HG03159 (cell line): ENCODE data around the gene DACT2.
"Not testable (repeated sequence)": the region's sequence is repeated elsewhere in the genome, so short reads cannot be mapped to it uniquely, and the experiment has no call there.

Experiments
- ATAC-seq: cut with Tn5 transposase; IDR thresholded peaks from one replicate; pipeline ENCODE4 v1.9.1; 2021; ENCODE audit warnings: mild to moderate bottlenecking, moderate library complexity; ENCODE audit not compliant: unreplicated experiment

The DACT2 gene

DNA sequence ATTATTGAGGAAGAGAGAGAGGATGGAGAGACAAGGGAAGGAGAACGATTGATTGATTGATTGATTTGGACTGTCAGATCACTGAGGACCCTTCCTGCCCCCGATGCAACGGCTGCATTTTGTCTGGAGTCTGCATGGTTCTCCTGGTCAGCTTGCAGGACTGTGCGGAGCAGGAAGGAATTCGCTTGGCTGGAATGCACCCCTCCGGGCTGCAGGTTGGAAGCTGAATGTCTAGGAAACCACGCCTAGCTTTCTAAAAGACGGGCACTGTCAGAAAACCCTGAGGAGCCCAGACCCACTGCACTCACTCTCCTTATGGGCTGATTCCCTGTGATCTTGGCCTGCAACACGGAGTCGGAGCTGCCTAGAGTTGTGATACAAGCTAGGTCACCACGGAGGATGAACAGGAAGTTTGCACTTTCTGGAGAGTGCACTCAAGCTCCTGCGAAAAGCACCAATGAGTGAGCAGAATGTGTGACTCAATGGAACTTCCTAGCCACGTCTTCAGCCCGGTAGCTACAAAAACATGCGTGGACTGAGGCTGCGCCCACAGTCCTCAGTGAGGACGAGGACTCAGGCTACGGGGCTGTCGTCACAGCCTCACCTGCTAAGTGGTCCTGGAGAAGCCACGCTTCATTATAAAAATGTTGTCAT, 14.4 kb downstream of the DACT2 start:
- no peak for ATAC-seq

DNA sequence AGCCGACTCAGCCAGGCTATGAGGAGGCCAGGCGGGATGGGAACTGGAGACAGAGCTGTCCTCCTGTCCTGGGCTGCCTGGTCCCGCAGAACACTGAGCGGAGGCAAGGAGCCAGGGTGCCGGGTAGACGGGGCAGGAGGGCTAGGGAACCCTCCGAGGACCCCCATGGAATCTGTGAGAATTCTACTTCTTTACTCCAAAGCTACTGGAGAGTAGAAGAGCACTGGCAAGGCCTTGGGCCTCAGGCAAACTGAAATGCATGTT, 14.9 kb downstream of the DACT2 start:
- no peak for ATAC-seq

DNA sequence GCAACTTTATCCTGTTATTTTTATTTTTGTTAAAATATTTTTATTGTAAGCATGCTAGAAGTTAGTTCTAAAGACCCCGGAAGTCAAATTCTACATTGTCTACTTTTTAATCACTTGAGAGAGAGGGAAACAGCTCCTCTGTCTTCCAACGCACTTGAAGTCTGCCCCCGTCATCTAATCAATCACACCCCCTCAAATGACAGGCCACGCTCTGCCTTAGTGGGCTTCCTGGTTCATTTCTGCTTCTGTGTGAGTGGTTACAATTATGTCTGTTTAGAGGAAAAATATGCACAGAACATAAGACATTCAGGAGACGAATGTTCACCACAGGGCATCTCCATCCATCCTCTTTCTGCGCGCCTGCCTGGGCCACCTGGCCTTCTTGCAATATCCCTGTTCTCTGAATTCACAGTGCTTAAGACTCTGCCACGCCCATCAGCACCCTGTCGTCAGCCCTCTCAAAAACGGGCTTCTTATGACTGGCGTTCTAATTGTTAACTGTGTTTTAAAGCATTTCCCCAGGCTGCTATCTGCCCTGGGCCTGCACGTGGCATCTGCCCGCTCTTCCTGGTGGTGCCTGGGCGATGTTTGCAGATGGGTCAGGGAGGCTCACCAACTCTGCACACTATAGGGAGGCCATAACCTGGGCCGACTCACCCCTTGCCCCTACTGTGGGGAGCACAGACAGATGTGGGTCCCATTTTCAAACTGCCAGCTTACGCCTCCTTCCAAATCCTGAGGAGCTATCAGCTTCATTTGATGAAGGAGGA, 15.4 kb downstream of the DACT2 start:
- no peak for ATAC-seq

DNA sequence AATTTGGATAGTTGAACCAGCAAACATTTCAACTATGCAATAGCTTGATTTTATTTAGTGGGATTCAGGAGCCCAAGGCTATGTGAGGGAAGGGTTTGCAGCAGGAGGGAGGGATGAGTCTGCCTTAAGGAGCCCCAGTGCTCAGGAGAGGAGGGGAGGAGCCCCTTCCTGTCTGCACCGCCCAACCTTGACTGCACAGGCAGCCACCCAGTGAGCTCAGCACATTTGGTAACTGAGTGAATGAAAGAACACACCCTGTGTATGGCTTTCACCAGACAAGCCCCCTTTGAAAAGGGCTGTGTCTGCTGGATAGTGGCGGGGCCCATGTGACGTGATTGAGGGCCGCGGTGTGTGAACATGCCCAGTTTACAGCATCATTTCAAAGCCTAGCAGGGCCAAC, 17.0 kb downstream of the DACT2 start:
- no peak for ATAC-seq

DNA sequence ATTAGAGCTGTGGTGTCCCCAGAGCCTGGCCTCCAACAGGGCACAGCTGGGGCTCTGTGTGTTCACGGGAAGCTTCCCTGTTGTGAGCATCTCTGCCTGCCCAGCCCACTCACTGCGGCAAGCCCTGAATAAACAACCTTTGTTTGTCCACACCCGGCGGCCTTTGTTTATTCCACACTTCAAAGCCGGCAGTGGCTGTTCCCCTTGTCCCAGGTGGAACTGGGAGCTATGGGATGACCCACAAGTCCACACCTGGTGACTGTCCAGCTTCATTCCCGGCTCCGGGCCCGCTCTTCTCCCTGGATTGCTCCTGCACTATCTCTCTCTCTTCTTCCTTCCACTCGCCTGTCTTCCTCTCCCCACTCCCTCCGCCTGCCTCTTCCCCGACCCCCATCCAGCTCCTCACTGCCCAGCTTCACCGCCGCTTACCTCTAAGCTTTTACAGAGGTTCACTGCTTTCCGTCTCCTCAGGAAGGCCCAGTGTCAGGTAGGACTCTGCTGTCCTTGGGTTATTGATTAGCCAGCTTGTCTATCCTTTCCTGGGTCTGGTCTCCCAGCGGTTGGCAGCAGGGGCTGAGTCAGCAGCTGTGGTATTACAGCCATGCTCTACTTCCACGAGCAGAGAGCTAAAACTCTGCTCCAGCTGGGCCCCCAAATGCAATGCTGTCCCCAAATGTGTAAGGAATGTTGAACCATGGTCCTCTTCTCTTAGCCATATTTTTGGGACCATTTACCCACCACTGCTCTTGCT, 17.8 kb downstream of the DACT2 start:
- ATAC-seq: no peak

DNA sequence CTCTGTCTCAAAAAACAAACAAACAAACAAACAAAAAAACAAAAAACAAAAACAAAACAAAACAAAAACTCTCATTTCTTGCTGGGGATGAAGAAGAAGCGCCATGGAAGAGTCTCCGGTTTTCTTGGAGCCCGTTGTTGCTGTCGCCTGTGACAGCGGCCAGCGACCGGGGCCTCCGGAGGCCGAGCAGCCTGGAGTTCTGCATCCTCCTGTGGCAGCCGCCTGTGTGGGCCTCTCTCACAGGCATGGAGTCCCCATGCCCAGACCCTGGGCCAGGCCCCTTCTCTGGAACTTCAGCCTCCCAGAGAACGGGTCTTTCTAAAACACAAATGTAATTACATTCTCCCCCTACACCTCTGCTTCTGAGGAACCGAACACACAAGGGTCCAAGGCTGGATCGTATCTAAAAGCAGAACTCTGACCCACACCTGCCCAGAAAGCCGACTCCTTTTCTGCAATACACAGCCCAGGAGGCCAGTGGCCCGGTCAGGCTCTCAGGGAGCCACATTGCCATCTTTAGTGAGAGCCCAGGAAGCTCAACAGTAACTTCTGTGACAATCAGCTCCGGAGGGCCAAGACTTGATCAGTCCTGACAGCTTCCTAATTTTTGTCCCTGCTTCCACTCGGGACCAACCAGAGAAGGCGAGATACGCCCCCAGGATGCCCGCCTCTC, 18.5 kb downstream of the DACT2 start:
- ATAC-seq: no peak

DNA sequence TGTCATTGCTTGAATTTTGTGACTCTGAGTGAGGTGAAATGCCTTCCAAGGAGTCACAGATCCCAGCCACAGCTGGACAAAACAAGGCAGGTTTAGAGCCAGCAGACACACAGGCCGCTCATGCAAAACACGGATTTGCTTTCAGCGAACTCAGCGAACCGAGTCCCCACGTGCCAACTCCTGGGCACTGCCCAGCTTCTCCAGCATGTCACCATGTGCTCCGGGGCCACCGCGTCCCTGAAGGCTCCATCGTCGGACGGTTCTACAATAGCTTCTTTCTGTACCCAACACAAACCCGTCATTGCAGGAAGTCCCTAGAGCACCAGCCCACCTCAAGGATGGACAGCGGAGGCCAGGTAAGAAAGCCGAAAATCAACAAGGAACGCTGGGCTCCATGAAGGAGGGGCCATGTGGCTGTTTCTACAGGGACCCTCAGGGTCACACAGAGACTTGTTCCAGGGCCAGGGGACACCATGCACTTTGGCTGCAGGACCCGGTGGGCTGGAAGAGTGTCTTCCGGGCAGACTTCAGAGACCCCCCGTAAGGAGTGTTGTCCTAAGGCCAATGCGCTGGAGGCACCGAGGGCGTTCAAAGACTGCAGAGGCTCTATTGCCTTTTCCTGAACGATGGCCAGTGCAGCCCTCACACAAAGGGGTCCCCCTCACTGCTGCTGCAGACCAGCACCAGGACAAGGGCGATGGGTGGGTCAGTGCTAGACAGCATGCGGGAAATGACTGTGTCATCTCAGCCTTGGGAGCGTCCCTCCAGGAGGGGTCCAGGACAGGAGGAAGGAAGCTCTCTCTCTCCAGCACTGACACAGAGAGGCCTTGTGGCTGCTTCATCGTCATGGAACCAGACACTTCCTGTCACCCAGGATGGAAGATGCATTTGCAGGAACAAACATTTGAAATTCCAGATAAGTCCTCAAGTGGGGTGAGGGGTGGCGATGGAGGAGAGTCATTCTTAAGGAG, 19.8 kb downstream of the DACT2 start:
- no peak for ATAC-seq

DNA sequence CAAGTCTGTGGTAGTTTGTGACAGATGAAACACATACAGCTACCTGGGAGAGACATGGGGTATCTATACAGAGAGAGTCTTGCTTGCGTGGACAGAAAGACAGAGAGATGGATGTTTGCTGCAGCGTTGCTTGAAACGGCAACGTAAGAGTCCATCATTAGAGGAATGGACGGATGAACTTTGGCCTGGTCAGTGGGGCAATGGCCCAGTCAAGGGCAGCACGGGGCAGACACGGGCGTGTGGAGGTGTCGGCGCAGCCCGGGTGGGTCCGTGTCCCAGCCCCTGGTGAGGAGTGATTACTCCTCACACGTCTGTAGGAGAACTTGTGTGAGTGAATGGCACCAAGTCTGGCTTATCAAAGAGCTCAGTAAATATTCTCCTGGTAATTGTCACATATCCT, 21.9 kb downstream of the DACT2 start:
- ATAC-seq: no peak

DNA sequence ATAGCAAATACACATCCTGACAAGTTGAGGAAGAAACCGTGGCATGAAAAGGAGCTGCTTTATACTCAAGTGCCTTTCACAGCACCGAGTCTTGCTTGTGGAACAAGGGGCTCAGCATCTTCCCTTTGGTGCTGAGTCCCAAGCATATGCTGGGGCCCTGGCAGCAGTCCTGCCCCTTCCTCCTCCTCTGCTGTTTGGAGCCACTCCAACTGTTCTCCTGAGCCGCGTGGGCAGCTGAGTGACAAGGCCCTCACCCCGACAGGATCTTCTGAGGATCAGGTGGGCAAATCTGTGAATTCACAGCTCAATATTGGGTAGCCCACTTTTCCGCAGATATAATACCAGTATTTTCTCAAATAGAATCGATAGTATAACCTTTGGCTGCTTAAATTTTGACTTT, 24.7 kb downstream of the DACT2 start:
- no peak for ATAC-seq

DNA sequence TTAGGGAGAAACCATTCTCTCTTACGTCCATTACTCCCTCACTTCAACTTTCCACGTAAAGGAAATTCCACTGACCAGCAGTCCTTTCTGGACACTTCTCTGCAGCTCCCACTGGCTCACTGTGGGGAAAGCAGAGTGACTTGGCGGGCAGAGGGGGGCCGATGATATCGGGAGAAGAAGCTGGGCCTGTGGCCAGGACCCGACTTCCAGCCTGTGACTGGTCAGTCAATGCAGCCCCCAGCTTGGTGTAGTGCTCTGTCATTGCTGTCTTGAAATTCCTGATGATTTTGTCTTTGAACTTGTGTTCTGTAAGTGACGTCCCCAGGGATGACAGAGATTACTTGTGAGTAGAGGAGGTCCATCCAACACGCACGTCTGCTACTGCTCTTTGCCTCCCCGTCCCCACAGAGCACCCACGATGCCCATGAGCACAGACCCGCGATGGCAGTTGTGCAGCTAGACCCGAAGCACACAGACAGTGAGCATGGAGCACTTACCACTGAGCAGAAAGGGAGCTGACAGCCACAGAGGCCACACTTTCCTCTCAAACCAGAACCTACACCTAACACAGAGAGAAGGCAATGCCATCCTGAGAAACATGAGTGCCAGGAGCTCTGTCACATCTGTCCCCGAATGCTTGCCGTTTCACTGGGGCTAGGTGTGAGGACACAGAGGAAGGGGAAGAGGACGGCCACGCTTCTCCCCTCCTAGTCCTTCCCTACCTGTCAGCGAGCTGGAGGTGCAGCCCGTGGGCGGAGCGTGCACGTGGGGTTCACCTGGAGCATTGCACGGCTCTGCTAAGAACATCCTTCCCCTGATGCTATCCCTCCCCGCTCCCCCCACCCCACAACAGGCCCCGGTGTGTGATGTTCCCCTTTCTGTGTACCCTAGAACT, 25.7 kb downstream of the DACT2 start:
- no peak for ATAC-seq

DNA sequence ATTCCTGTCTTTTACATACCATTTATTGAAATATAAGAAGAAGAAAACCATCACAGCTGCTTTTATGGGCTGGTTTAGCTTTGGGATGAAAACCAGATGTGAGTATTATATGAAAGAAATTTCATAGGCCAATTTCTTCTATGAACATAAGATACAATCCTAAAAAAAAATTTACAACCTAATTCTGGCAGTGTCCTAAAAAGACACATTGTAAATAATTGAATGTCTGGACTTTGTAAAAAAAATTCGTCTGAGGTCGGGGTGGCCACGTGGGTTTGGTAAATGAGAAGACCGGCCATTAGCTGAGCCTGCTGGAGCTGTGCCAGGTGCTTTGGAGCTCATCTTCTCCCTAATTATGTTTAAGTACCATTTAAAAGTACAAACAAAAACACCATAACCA, 26.8 kb downstream of the DACT2 start:
- ATAC-seq: no peak

DNA sequence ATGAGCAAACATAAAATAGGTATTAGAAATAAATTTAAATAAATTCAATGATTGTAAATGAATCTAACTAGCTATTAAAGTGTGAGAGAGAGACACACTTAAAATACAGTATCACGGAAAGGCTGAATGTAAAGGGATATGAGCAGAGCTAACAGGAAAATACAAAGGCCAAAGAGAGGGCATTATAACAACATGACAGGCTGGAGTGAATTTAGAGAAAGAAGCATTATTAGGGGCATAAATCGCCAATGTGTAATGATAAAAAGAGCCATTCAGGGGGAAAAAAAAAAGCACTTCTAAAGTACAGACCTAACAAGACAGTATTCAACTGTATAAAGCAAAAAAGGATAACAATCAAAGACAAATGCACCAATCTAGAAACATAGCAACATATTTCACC, 28.1 kb downstream of the DACT2 start:
- no peak for ATAC-seq

DNA sequence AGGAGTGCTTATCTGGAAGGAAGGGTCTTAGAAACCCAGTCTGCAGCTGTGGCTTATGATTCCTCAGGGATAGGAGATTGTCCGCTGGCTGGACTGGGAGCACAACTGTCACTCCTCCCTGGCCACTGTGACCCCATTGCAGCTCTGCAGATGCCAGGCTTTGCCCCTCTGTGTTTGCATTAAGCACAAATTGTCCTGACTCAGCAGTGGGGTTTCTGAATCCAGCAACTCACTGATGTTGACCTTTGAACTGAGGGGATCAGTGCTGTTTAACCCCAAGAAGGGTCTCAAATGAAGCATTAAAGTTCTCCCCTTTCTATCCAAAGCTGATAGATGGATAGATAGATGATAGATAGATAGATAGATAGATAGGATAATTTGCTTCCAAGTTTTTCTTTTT, 29.5 kb downstream of the DACT2 start:
- no peak for ATAC-seq

DNA sequence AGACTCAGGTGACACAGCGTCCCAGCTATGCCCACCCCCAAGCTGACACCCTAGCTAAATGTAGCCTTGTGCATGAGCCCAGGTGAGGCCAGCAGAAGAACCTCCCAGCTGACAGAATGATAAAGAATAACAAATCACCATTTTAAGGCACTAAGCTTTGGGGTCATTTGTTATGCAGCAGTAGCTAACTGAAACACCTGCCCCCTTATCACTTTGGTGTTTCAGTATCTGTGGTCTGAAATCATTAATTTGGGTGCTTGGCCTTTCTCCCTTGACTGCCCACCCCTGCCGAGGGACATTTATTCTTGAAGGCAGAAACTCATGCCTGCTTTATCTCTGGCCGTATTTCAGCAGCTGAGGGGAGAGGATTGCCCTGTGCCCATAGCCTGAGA, 30.0 kb downstream of the DACT2 start:
- ATAC-seq: no peak

DNA sequence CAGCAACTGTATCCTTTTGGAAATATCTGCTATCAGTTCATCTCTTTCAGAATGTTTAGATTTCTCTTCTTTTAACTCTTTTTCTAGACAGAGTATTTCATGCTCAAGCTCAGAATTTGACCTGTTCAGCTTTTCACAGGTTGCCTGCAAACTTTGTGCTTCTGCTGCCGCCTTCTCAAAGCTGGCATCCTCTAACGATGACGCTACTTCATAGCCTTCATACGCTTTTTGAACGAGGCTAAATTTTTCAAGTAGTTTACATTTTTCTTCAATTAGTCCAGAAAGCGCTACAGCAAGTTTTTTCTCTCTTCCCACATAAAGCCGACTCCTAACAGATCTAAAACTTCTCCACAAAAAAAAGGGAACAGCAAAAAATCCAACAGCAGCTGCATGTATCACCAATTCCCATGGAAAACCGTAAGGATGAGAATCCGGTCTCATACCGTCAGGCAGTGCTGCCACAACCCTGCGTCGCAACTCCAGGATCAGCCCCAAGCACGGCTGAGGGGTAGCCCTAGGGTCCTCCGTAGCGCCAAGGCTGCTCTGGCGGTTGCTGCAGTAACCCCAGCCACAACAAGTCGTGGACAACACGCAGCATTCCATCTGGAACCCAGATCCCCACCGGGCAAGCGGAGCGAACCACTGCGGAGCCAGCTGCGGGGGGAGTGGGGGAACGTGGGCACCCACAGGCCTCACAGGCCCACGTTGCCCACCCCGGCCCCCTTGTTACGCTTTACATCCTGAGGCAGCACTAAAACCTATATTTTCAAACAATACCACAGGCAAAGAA, 30.6 kb downstream of the DACT2 start:
- ATAC-seq: no peak

DNA sequence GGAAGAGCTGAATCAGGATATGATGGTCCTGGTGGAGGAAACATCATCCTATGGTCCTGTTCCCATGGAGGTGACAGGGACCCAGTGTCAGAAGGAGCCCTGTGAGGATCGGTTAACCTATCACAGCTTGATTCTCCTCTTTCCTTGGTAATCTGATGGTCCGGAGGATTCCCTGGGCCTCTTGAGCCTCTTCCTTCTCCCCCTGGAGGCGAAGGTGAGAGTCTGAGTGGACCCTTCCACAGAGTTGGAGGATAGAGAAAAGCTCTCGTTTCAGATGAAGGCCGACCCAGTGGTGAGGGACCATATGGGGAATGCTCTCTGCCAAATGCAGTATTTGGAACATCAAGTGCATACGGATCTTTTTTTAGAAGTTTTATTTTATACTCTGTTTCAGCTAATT, 32.1 kb downstream of the DACT2 start:
- ATAC-seq: not testable (repeated sequence)

DNA sequence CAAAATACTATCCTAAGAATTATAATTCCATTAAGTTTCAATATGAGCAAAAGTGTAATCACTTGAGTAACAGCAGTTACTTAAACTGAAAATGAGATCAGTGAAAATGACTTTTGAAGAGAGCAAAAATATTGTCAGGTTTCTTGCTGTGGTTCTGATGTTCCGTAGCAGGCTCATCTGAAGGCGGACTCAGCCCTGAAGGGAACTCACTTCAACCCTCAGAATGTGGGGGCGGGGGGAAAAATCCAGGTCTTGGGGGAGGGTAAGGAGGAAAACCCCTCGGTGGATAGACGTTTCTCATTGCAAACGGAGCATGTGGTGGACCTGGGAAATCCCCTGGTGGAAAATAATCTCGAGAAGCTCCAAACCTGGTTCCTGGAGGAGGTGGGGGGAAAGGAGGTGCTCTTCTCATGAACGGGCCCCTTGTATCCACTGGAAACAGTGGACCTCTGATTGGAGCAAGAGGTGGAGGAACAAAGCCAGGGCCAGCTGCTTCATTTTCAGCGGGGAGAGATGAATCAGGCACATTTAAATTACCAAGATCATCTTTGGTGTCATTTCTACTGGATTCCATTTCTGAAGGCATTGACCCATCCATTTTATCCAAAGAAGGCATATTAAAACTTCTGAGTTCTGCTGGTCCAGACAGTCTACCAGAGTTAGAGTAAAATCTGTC, 32.7 kb downstream of the DACT2 start:
- not testable (repeated sequence) for ATAC-seq

DNA sequence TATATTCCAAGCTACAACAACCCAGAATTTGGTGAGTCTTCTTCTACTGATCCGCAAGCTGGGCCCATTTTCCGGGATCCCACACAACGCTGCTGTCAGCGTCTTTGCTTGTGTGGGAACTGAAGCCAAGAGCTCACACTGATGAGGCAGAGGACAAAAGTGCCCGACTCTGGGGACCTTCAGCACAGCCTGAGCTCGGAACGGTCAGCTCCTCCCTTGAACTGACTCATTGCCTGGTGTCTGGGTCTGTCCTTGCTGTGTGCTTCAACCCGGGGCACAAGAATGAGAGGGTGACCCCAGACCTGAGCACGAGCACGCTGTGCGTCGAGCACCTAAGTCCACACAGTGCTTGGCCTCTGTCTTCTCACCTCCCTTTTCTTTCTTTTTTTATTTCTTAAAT, 33.5 kb downstream of the DACT2 start:
- ATAC-seq: no peak
